PC-3 (cell line): ENCODE results near the gene CDH4. TPM values are rescaled to one million over a fixed set of nuclear protein-coding genes. Genes with fewer than 3 reads are reported as not detected.

Experiments
- ATAC-seq: fragments of 200-7000 bp; cut with Tn5 transposase; 2 replicates; pipeline ENCODE4 v1.9.1; 2020; ENCODE audit warnings: mild to moderate bottlenecking, moderate library complexity
- BruUV-seq: library from RNA; stranded (reverse); fragments of 400-500 nt; replicated peaks from 2 replicates; lab custom pipeline; 2021; lab: Mats Ljungman, UMichigan
- CTCF ChIA-PET: fragments of 300-600 bp; sonication (Branson Sonifier 250); formaldehyde crosslinking; loops from one replicate; lab custom pipeline; 2022; ENCODE audit warnings: antibody characterized with exemption; lab: Charles Lee
- POLR2A ChIA-PET: fragments of 300-600 bp; sonication (Branson Sonifier 250); formaldehyde crosslinking; loops from one replicate; lab custom pipeline; 2022; ENCODE audit warnings: antibody characterized with exemption; ENCODE audit not compliant: unreplicated experiment; lab: Charles Lee
- DNase-seq: peaks from one replicate; pipeline ENCODE4 v3.0.0-alpha.2; 2015
- H2AFZ ChIP-seq: fragments of 300-600 bp; sonication (generic); 2 replicates; pipeline ENCODE4 v1.6.0; 2016; ENCODE audit warnings: antibody characterized with exemption, low read length
- H3F3A ChIP-seq: fragments of 300-600 bp; sonication (generic); one replicate; pipeline ENCODE4 v1.6.0; 2017; ENCODE audit warnings: antibody characterized with exemption, low read length, control low read depth, mild to moderate bottlenecking; ENCODE audit not compliant: unreplicated experiment
- H3K27ac ChIP-seq: fragments of 300-600 bp; sonication (generic); 2 replicates; pipeline ENCODE4 v1.5.1; 2016; ENCODE audit warnings: mild to moderate bottlenecking, low read length
- H3K27me3 ChIP-seq: fragments of 300-600 bp; sonication (generic); 2 replicates; pipeline ENCODE4 v1.6.1; 2016; ENCODE audit warnings: low read length, mixed read lengths
- H3K36me3 ChIP-seq: fragments of 300-600 bp; sonication (generic); 2 replicates; pipeline ENCODE4 v1.6.1; 2016; ENCODE audit warnings: low read depth, mixed run types, low read length, mixed read lengths
- H3K4me1 ChIP-seq: fragments of 300-600 bp; sonication (generic); 2 replicates; pipeline ENCODE4 v1.5.1; 2016; ENCODE audit warnings: low read length; ENCODE audit not compliant: insufficient read depth
- H3K4me2 ChIP-seq: fragments of 300-600 bp; sonication (generic); 2 replicates; pipeline ENCODE4 v1.6.0; 2016; ENCODE audit warnings: low read length
- H3K4me3 ChIP-seq: fragments of 300-600 bp; sonication (generic); 2 replicates; pipeline ENCODE4 v1.5.1; 2016; ENCODE audit warnings: mild to moderate bottlenecking, low read length, mixed read lengths
- H3K79me2 ChIP-seq: fragments of 300-600 bp; sonication (generic); 2 replicates; pipeline ENCODE4 v1.6.1; 2017; ENCODE audit warnings: low read length, mixed read lengths
- H3K9ac ChIP-seq: fragments of 300-600 bp; sonication (generic); 2 replicates; pipeline ENCODE4 v1.6.0; 2016; ENCODE audit warnings: mild to moderate bottlenecking, low read length
- H3K9me2 ChIP-seq: fragments of 300-600 bp; sonication (generic); replicated peaks from 2 replicates; pipeline ENCODE4 v1.6.1; 2016; ENCODE audit warnings: mixed run types, low read length, mixed read lengths
- H3K9me3 ChIP-seq: fragments of 300-600 bp; sonication (generic); 2 replicates; pipeline ENCODE4 v1.6.1; 2016; ENCODE audit warnings: low read length, mixed read lengths
- H4K20me1 ChIP-seq: fragments of 300-600 bp; sonication (generic); 2 replicates; pipeline ENCODE4 v1.6.1; 2016; ENCODE audit warnings: low read length, mixed read lengths
- CTCF ChIP-seq: fragments of 300-600 bp; sonication (generic); conservative IDR thresholded peaks from 2 replicates; pipeline ENCODE4 v1.5.1; 2017; ENCODE audit warnings: antibody characterized with exemption, low read depth, mild to moderate bottlenecking, low read length
- EZH2 ChIP-seq: fragments of 300-600 bp; sonication (generic); IDR thresholded peaks from one replicate; pipeline ENCODE4 v1.6.1; 2017; ENCODE audit warnings: antibody characterized with exemption, mild to moderate bottlenecking, low read length; ENCODE audit not compliant: unreplicated experiment
- EZH2phosphoT487 ChIP-seq: fragments of 300-600 bp; sonication (generic); IDR thresholded peaks from 2 replicates; pipeline ENCODE4 v1.6.1; 2018; ENCODE audit warnings: mild to moderate bottlenecking, antibody characterized with exemption, low read length, borderline replicate concordance
- intact Hi-C: fragments of 100-400 bp; cut with micrococcal nuclease; formaldehyde crosslinking; loops from 2 replicates; pipeline ENCODE4 v1.9.0; 2023
- total RNA-seq: library from RNA; depleted of rRNA; stranded (reverse); fragments of >200 nt; gene quantifications from 2 replicates; pipeline ENCODE4 v1.2.3, GENCODE V29; 2014

The CDH4 gene
- total RNA-seq, 1 experiment from 2014 or later: not detected

- no peak for ATAC-seq
- no peaks in the 10 kb centered on the region for H3K79me2 ChIP-seq
- H3F3A ChIP-seq: no peaks in the 10 kb centered on the region
- TF ChIP-seq EZH2: no peak
- TF ChIP-seq EZH2phosphoT487: no peak
- TF ChIP-seq CTCF: no peak
- ChIA-PET CTCF (no interaction called here), POLR2A (interaction anchor here (0.5 kb wide), 1 partner anchor 1336 kb away, joined by 7 read pairs; no protein-coding TSS in a partner anchor)
- no peak overlapping the region for H3K27ac ChIP-seq
- H3K4me2 ChIP-seq: no peak overlapping the region
- DNase-seq: no peak
- H3K9me3 ChIP-seq: no peaks in the 10 kb centered on the region
- H3K9me2 ChIP-seq: no peaks in the 10 kb centered on the region
- H3K4me1 ChIP-seq: no peaks in the 10 kb centered on the region
- no peaks in the 10 kb centered on the region for H3K36me3 ChIP-seq
- no peak overlapping the region for H2AFZ ChIP-seq
- no peak overlapping the region for H3K9ac ChIP-seq
- peaks cover 23% of the 10 kb centered on the region for H3K27me3 ChIP-seq
- no peak overlapping the region for H3K4me3 ChIP-seq
- BruUV-seq: no TSS peak
- no peaks in the 10 kb centered on the region for H4K20me1 ChIP-seq
- intact Hi-C loops: no loop called here
These were observed 329.7 kb downstream of the CDH4 start for GRCh38 chr20:61581825-61582188.

- Histone ChIP-seq H3K4me3 (no peak overlapping the region), H3K79me2 (no peaks in the 10 kb centered on the region), H3K27me3 (peaks cover 25% of the 10 kb centered on the region), H4K20me1 (no peaks in the 10 kb centered on the region), H3K36me3 (no peaks in the 10 kb centered on the region), H3K9me3 (no peaks in the 10 kb centered on the region), H3K4me2 (no peak overlapping the region), H3K27ac (no peak overlapping the region), H3K4me1 (no peaks in the 10 kb centered on the region), H3K9ac (no peak overlapping the region), H3F3A (no peaks in the 10 kb centered on the region), H3K9me2 (no peaks in the 10 kb centered on the region), H2AFZ (no peak overlapping the region)
- no TSS peak for BruUV-seq
- intact Hi-C loops: no loop called here
- ChIA-PET POLR2A (no interaction called here), CTCF (no interaction called here)
- ATAC-seq (no peak), DNase-seq (no peak)
- TF ChIP-seq CTCF (no peak), EZH2phosphoT487 (no peak), EZH2 (no peak)
These were observed 330.3 kb downstream of the CDH4 start for GRCh38 chr20:61582196-61582923.

- no peaks in the 10 kb centered on the region for H3K4me1 ChIP-seq
- H3K36me3 ChIP-seq: no peaks in the 10 kb centered on the region
- H3F3A ChIP-seq: no peaks in the 10 kb centered on the region
- intact Hi-C loops: no loop called here
- H3K9me2 ChIP-seq: no peaks in the 10 kb centered on the region
- ATAC-seq (no peak), DNase-seq (no peak)
- H3K9ac ChIP-seq: no peak overlapping the region
- H4K20me1 ChIP-seq: no peaks in the 10 kb centered on the region
- no peak overlapping the region for H3K4me2 ChIP-seq
- no TSS peak for BruUV-seq
- POLR2A ChIA-PET: no interaction called here
- H3K27me3 ChIP-seq: peaks cover 35% of the 10 kb centered on the region
- no peak overlapping the region for H2AFZ ChIP-seq
- CTCF ChIA-PET: no interaction called here
- no peak overlapping the region for H3K4me3 ChIP-seq
- H3K27ac ChIP-seq: no peak overlapping the region
- H3K79me2 ChIP-seq: no peaks in the 10 kb centered on the region
- TF ChIP-seq EZH2phosphoT487: no peak
- TF ChIP-seq CTCF: no peak
- no peak for TF ChIP-seq EZH2
- no peaks in the 10 kb centered on the region for H3K9me3 ChIP-seq
These were observed 331.3 kb downstream of the CDH4 start for GRCh38 chr20:61583356-61583755.
